Epidermal melanocyte (primary cell): ENCODE measurements around the gene FBXO44.
A peak's percentile ranks its signal among the peaks of the same experiment; 100 is the strongest.
"Not testable (repeated sequence)": the region's sequence is repeated elsewhere in the genome, so short reads cannot be mapped to it uniquely, and the experiment has no call there.

Experiments
- DNase-seq: peaks from one replicate; pipeline ENCODE4 v3.0.0; 2011; ENCODE audit warnings: low spot score; ENCODE audit not compliant: insufficient read length

FBXO44 gene

GRCh38 chr1:11654137-11654938 is at the start of gene FBXO44, which contains the start of gene FBXO2:
Gene FBXO44, plus strand, starts transcription at chr1:11654877. Its CDS starts 959 bp downstream, at chr1:11655836.
Gene FBXO2, minus strand, starts transcription at chr1:11654429. Its CDS starts 89 bp downstream, at chr1:11654340.
- DNase-seq, result peak; percentile 59

- no peak for DNase-seq
Observed at GRCh38 chr1:11606775-11607174, 47.9 kb upstream of the FBXO44 start.

GRCh38 chr1:11608596-11609130 is 46.0 kb upstream of the FBXO44 start:
- not testable (repeated sequence) for DNase-seq

- DNase-seq, result not testable (repeated sequence)
Observed at GRCh38 chr1:11609378-11609777, 45.3 kb upstream of the FBXO44 start.

GRCh38 chr1:11610629-11611180 is 44.0 kb upstream of the FBXO44 start:
- no peak for DNase-seq

- no peak for DNase-seq
Observed at GRCh38 chr1:11611638-11612327, 42.9 kb upstream of the FBXO44 start.

- DNase-seq, result no peak
Observed at GRCh38 chr1:11613347-11613746, 41.3 kb upstream of the FBXO44 start.

GRCh38 chr1:11615090-11615489 is 39.6 kb upstream of the FBXO44 start:
- DNase-seq, result no peak

- DNase-seq, result no peak
Observed at GRCh38 chr1:11616766-11617165, 37.9 kb upstream of the FBXO44 start.

GRCh38 chr1:11617314-11617713 is 37.4 kb upstream of the FBXO44 start:
- no peak for DNase-seq

- DNase-seq, result no peak
Observed at GRCh38 chr1:11617741-11618140, 36.9 kb upstream of the FBXO44 start.

- DNase-seq, result no peak
Observed at GRCh38 chr1:11620405-11620804, 34.3 kb upstream of the FBXO44 start.

- no peak for DNase-seq
Observed at GRCh38 chr1:11620924-11621323, 33.8 kb upstream of the FBXO44 start.

GRCh38 chr1:11622398-11622797 is 32.3 kb upstream of the FBXO44 start:
- no peak for DNase-seq

GRCh38 chr1:11623702-11624101 is 31.0 kb upstream of the FBXO44 start:
- DNase-seq, result no peak

- no peak for DNase-seq
Observed at GRCh38 chr1:11626551-11626950, 28.1 kb upstream of the FBXO44 start.

GRCh38 chr1:11628767-11629166 is 25.9 kb upstream of the FBXO44 start:
- DNase-seq, result no peak

- no peak for DNase-seq
Observed at GRCh38 chr1:11629184-11630016, 25.3 kb upstream of the FBXO44 start.

- DNase-seq, result no peak
Observed at GRCh38 chr1:11634365-11635192, 20.1 kb upstream of the FBXO44 start.

- no peak for DNase-seq
Observed at GRCh38 chr1:11638121-11638520, 16.6 kb upstream of the FBXO44 start.
